HG02642 (cell line): ENCODE data around the gene MAMDC4.
"Not testable (repeated sequence)": the region's sequence is repeated elsewhere in the genome, so short reads cannot be mapped to it uniquely, and the experiment has no call there.

Experiments
- ATAC-seq: cut with Tn5 transposase; IDR thresholded peaks from one replicate; pipeline ENCODE4 v1.9.1; 2021; ENCODE audit warnings: mild to moderate bottlenecking; ENCODE audit not compliant: unreplicated experiment, poor library complexity

The MAMDC4 gene

GRCh38 chr9:136882947-136883283 lies 30.8 kb downstream of the MAMDC4 start:
- not testable (repeated sequence) for ATAC-seq

GRCh38 chr9:136883670-136884069 lies 31.5 kb downstream of the MAMDC4 start:
- not testable (repeated sequence) for ATAC-seq

- peak; percentile 83 for ATAC-seq
Observed at GRCh38 chr9:136885950-136886578, 33.9 kb downstream of the MAMDC4 start, which contains the start of gene TRAF2. TSS of gene TRAF2 (plus strand) at chr9:136886516. CDS start at chr9:136898741, 12,225 bp downstream.

- ATAC-seq, result peak; percentile 17
Observed at GRCh38 chr9:136886610-136887597, 34.8 kb downstream of the MAMDC4 start.

GRCh38 chr9:136888454-136888853 lies 36.3 kb downstream of the MAMDC4 start:
- ATAC-seq, result no peak

GRCh38 chr9:136889858-136890257 lies 37.7 kb downstream of the MAMDC4 start:
- ATAC-seq, result no peak

- ATAC-seq, result no peak
Observed at GRCh38 chr9:136890661-136891060, 38.5 kb downstream of the MAMDC4 start.

GRCh38 chr9:136896027-136896426 lies 43.9 kb downstream of the MAMDC4 start:
- ATAC-seq, result no peak

GRCh38 chr9:136898483-136899100 lies 46.4 kb downstream of the MAMDC4 start:
- ATAC-seq, result no peak

- ATAC-seq, result peak; percentile 32
Observed at GRCh38 chr9:136899196-136899595, 47.0 kb downstream of the MAMDC4 start.

GRCh38 chr9:136900556-136900955 lies 48.4 kb downstream of the MAMDC4 start:
- no peak for ATAC-seq

GRCh38 chr9:136900988-136901515 lies 48.9 kb downstream of the MAMDC4 start:
- ATAC-seq, result no peak

GRCh38 chr9:136901516-136902258 lies 49.5 kb downstream of the MAMDC4 start:
- peak; percentile 56 for ATAC-seq

- peak; percentile 68 for ATAC-seq
Observed at GRCh38 chr9:136902259-136902821, 50.2 kb downstream of the MAMDC4 start.

GRCh38 chr9:136903041-136903554 lies 51.0 kb downstream of the MAMDC4 start:
- no peak for ATAC-seq

- no peak for ATAC-seq
Observed at GRCh38 chr9:136906266-136906665, 54.1 kb downstream of the MAMDC4 start.

GRCh38 chr9:136907011-136907914 lies 55.1 kb downstream of the MAMDC4 start:
- ATAC-seq, result no peak
